Activated T-cell treated with anti-CD3 and anti-CD28 coated beads, Interleukin-2, amount 50 U/mL, for 24 hours (primary cell): Measurements from ENCODE around the gene TRPM8.
"Not testable (repeated sequence)": the region's sequence is repeated elsewhere in the genome, so short reads cannot be mapped to it uniquely, and the experiment has no call there.

Experiments
- DNase-seq: peaks from one replicate; pipeline ENCODE4 v3.0.0-alpha.2; 2020
- H3K27ac Mint-ChIP-seq: 2 replicates; pipeline ENCODE4 v1.8.0; 2020; ENCODE audit warnings: mild to moderate bottlenecking, mixed read lengths
- H3K27me3 Mint-ChIP-seq: 2 replicates; pipeline ENCODE4 v1.8.0; 2020; ENCODE audit warnings: mixed read lengths
- H3K36me3 Mint-ChIP-seq: 2 replicates; pipeline ENCODE4 v1.8.0; 2020; ENCODE audit warnings: low read depth, mixed read lengths
- H3K4me1 Mint-ChIP-seq: 2 replicates; pipeline ENCODE4 v1.8.0; 2020; ENCODE audit warnings: low read depth, mixed read lengths
- H3K4me3 Mint-ChIP-seq: 2 replicates; pipeline ENCODE4 v1.8.0; 2020; ENCODE audit warnings: mild to moderate bottlenecking, moderate library complexity, mixed read lengths
- H3K9me3 Mint-ChIP-seq: 2 replicates; pipeline ENCODE4 v1.8.0; 2020; ENCODE audit warnings: mixed read lengths

Gene TRPM8

GRCh38 chr2:233917116-233917515, at the start of gene TRPM8:
Gene TRPM8 (plus strand): TSS chr2:233917373. CDS start chr2:233926538, 9,165 bp downstream.
- H3K9me3 Mint-ChIP-seq = no peaks in the 10 kb centered on the region
- H3K4me3 Mint-ChIP-seq = no peak within 1 kb of the TSS
- peaks cover 38% of the 10 kb centered on the region for H3K27me3 Mint-ChIP-seq
- no peak within 1 kb of the TSS for H3K27ac Mint-ChIP-seq
- no peak for DNase-seq
- H3K4me1 Mint-ChIP-seq = peaks cover 9% of the 10 kb centered on the region
- H3K36me3 Mint-ChIP-seq = no peaks in the 10 kb centered on the region

GRCh38 chr2:233867993-233868532, 49.1 kb upstream of the TRPM8 start, which contains the start of gene MSL3B:
Gene MSL3B (minus strand): TSS chr2:233868386.
- Mint-ChIP-seq H3K27ac (peak within 1 kb of the TSS; percentile 81), H3K9me3 (peaks cover 14% of the 10 kb centered on the region), H3K4me3 (peak within 1 kb of the TSS; percentile 79), H3K36me3 (peaks cover 30% of the 10 kb centered on the region), H3K4me1 (peaks cover 16% of the 10 kb centered on the region), H3K27me3 (peaks cover 27% of the 10 kb centered on the region)
- DNase-seq = peak; percentile 75

GRCh38 chr2:233871432-233871831, 45.7 kb upstream of the TRPM8 start:
- Mint-ChIP-seq H3K36me3 (peaks cover 17% of the 10 kb centered on the region), H3K27ac (no peak overlapping the region), H3K4me1 (peaks cover 11% of the 10 kb centered on the region), H3K4me3 (no peak overlapping the region), H3K27me3 (peaks cover 48% of the 10 kb centered on the region), H3K9me3 (peaks cover 18% of the 10 kb centered on the region)
- DNase-seq = no peak

- not testable (repeated sequence) for H3K4me3 Mint-ChIP-seq, DNase-seq, H3K4me1 Mint-ChIP-seq, H3K27ac Mint-ChIP-seq
- Mint-ChIP-seq H3K36me3 (peaks cover 10% of the 10 kb centered on the region), H3K9me3 (peaks cover 19% of the 10 kb centered on the region), H3K27me3 (peaks cover 49% of the 10 kb centered on the region)
These were observed 45.0 kb upstream of the TRPM8 start for GRCh38 chr2:233872125-233872524.

- Mint-ChIP-seq H3K9me3 (peaks cover 28% of the 10 kb centered on the region), H3K4me3 (no peak overlapping the region), H3K4me1 (no peaks in the 10 kb centered on the region), H3K27me3 (peaks cover 41% of the 10 kb centered on the region), H3K27ac (no peak overlapping the region), H3K36me3 (no peaks in the 10 kb centered on the region)
- no peak for DNase-seq
These were observed 34.8 kb upstream of the TRPM8 start for GRCh38 chr2:233882353-233882752.

DNA sequence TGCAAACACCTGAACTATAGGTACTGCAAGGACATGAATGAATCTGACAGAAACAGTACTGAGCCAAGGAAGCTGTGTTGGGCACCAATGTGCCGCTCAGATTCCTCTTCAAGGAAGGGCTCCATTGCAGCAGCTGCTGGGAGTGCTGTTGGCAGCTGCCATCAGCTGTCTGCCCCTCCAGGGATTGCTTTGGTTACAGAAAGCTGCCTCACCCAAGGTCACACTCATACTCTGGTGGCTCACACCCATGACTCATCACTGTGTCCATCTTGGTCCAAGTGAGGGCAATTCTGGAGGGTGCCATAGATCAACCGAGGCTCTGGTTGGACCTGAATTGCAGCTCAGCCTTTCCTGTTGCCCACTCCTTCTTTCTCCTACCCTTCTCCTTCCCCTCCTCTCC, 24.4 kb upstream of the TRPM8 start:
- Mint-ChIP-seq H3K27me3 (peaks cover 31% of the 10 kb centered on the region), H3K4me1 (no peaks in the 10 kb centered on the region), H3K4me3 (no peak overlapping the region), H3K9me3 (no peaks in the 10 kb centered on the region), H3K27ac (no peak overlapping the region), H3K36me3 (no peaks in the 10 kb centered on the region)
- DNase-seq = no peak

DNA sequence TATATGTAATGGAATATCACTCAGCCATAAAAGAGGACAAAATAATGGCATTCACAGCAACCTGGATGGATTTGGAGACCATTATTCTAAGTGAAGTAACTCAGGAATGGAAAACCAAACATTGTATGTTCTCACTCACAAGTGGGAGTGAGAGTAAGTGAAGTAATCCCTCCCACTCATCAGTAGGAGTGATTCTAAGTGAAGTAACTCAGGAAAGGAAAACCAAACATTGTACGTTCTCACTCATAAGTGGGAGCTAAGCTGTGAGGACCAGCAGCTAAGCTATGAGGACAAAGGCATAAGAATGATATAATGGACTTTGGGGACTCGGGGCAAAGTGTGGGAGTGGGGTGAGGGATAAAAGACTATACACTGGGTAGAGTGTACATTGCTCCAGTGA, 20.9 kb upstream of the TRPM8 start:
- H3K4me1 Mint-ChIP-seq = peaks cover 15% of the 10 kb centered on the region

DNA sequence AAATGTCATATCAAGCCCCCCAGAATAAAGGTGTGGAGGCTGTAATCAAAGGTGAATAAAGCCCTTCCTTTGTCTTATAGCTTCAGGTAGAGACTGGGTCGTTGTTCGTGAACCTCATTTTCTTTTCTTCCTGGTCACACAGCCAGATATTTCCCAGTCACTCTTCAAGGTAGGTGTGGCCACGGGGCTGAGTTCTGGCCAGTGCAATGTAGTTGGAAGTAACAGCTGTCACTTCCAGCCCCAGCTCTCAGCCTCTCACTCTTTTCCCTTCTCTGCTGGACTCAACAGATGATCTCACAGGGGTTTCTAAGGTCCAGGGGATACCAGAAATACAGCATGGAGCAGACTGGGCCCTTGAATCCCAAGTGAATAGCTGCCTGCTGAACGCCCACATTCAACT, 15.8 kb upstream of the TRPM8 start:
- no peaks in the 10 kb centered on the region for H3K9me3 Mint-ChIP-seq
- H3K4me1 Mint-ChIP-seq = peaks cover 15% of the 10 kb centered on the region
- peaks cover 16% of the 10 kb centered on the region for H3K27me3 Mint-ChIP-seq
- no peak overlapping the region for H3K4me3 Mint-ChIP-seq
- DNase-seq = no peak
- no peak overlapping the region for H3K27ac Mint-ChIP-seq
- H3K36me3 Mint-ChIP-seq = no peaks in the 10 kb centered on the region

More for the DNA sequence above, 20.9 kb upstream of the TRPM8 start:
- DNase-seq, H3K27me3 Mint-ChIP-seq, H3K9me3 Mint-ChIP-seq, H3K27ac Mint-ChIP-seq, H3K4me3 Mint-ChIP-seq, H3K36me3 Mint-ChIP-seq: not testable (repeated sequence)

DNA sequence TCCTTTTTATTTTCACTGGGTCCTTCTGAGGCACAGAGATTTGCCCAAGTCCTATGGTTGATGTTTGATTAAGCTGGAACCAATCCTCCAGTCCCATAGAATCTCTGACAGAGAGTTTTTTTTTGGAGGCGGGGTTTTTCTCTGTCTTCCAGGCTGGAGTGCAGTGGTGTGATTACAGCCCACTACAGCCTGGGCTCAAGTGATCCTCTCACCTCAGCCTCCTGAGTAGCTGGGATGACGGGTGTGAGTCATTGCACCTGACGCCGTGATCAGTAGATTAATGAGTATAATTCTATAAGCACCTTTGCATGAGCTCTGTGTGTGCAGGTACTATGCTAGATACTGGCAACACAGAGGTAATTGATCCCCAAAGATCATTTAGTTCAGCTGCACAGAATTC, 15.3 kb upstream of the TRPM8 start:
- H3K36me3 Mint-ChIP-seq = no peaks in the 10 kb centered on the region
- peaks cover 17% of the 10 kb centered on the region for H3K27me3 Mint-ChIP-seq
- no peak overlapping the region for H3K4me3 Mint-ChIP-seq
- H3K27ac Mint-ChIP-seq = no peak overlapping the region
- DNase-seq = no peak
- H3K4me1 Mint-ChIP-seq = peaks cover 15% of the 10 kb centered on the region
- no peaks in the 10 kb centered on the region for H3K9me3 Mint-ChIP-seq

DNA sequence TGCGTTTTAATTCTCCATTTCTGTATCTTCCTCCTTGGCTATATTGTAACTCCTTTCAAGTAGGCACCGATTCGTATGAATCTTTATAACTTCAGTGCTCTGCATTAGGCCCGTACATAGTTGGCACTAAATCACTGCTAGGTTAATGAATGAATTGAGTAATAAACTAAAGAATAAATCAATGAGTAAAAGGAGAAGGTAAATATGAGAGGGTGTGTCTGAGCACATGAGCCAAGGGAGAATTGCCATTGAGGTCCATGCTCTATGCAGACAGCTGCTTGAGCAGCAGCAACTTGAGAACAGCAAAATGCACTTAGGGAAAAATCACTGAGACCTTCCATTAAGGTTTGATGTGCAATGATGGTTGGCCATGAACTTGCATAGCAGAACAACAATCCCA, 11.2 kb upstream of the TRPM8 start:
- no peak for DNase-seq
- H3K27me3 Mint-ChIP-seq = peaks cover 22% of the 10 kb centered on the region
- H3K27ac Mint-ChIP-seq = no peak overlapping the region
- H3K36me3 Mint-ChIP-seq = no peaks in the 10 kb centered on the region
- no peak overlapping the region for H3K4me3 Mint-ChIP-seq
- H3K9me3 Mint-ChIP-seq = no peaks in the 10 kb centered on the region
- H3K4me1 Mint-ChIP-seq = no peaks in the 10 kb centered on the region

- Mint-ChIP-seq H3K9me3 (no peaks in the 10 kb centered on the region), H3K27ac (no peak overlapping the region), H3K4me3 (no peak overlapping the region), H3K36me3 (no peaks in the 10 kb centered on the region), H3K4me1 (no peaks in the 10 kb centered on the region), H3K27me3 (peaks cover 29% of the 10 kb centered on the region)
- DNase-seq = no peak
These were observed 9.5 kb upstream of the TRPM8 start for GRCh38 chr2:233907627-233908026.

DNA sequence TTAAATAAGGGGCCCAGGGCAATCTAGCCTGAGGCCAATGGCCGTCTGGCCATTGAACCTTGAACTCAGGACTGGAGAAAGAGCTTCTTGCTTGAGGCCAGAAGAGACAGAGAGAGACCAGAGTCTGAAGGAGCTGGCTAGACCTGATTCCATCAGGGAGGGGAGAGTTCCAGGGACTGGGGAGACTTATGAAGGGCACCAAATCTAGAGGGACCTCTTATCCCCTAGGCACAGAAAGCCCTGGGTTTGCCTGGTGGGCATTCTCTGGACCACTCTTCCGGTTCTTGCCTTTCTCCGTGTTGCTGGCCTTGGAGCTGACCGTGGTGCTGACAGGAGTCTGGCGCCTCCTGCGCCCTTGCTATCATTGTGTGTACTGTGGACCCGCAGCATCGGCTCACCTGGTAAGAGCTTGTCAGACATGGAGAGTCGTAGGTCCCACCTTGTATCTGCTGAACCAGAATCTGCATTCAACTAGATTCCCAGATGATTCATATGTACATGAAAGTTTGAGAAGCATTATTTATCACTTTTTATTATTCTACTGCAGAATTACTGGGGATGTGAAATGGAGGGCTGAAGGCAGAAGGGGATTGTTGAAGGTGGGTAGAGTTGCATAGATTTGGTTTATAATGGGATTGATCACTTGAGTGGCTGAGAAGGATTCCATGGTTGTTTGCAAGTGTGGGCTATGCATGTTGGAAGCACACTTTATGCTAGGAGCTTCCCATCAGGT, 4.3 kb upstream of the TRPM8 start:
- peaks cover 28% of the 10 kb centered on the region for H3K27me3 Mint-ChIP-seq
- H3K27ac Mint-ChIP-seq = no peak overlapping the region
- no peak for DNase-seq
- H3K4me3 Mint-ChIP-seq = no peak overlapping the region
- H3K4me1 Mint-ChIP-seq = no peaks in the 10 kb centered on the region
- H3K9me3 Mint-ChIP-seq = no peaks in the 10 kb centered on the region
- H3K36me3 Mint-ChIP-seq = no peaks in the 10 kb centered on the region

DNA sequence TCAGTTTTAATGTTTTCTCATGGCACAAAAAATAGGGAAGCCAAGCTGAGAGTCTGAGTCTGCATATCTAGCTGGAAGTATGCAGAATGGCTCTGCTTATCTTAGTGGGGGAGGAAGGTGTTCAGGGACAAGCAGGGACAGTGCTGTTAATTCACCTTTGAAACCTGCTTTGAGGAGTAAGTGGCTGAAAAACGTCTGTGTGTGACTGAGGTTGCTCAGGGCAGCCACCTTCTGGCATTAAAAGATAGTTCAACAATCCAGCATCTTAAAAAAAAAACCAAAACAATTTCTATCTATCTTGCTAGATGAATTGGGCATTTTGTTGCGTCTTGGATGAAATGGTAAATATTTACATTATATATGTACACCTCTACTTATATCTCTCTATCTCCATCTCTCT, 2.0 kb upstream of the TRPM8 start:
- Mint-ChIP-seq H3K4me3 (no peak overlapping the region), H3K4me1 (peaks cover 6% of the 10 kb centered on the region), H3K36me3 (no peaks in the 10 kb centered on the region), H3K27ac (no peak overlapping the region), H3K9me3 (no peaks in the 10 kb centered on the region), H3K27me3 (peaks cover 38% of the 10 kb centered on the region)
- no peak for DNase-seq

DNA sequence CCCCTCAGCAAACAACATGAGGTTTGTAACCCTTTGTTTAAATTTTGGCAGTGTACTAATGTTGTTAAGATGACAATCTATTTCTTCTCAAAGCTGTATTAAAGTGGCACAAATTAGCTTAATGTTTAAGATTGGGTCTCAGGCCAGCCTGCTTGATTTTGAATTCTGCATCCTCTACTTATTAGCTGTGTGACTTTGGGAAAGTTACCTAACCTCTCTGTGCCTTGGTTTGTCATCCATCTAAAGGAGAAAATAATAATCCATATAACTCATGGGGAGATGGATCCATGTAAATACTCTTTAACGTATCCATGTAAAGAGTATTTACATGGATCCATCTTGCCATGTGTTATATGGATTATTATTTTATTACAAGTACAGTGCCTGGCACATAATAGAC, 2.1 kb downstream of the TRPM8 start:
- no peaks in the 10 kb centered on the region for H3K36me3 Mint-ChIP-seq
- H3K27me3 Mint-ChIP-seq = peaks cover 34% of the 10 kb centered on the region
- H3K9me3 Mint-ChIP-seq = no peaks in the 10 kb centered on the region
- DNase-seq = no peak
- peaks cover 9% of the 10 kb centered on the region for H3K4me1 Mint-ChIP-seq
- no peak overlapping the region for H3K27ac Mint-ChIP-seq
- no peak overlapping the region for H3K4me3 Mint-ChIP-seq

GRCh38 chr2:233919938-233920337, 2.8 kb downstream of the TRPM8 start:
- no peaks in the 10 kb centered on the region for H3K36me3 Mint-ChIP-seq
- H3K27ac Mint-ChIP-seq = no peak overlapping the region
- H3K27me3 Mint-ChIP-seq = peaks cover 35% of the 10 kb centered on the region
- peaks cover 9% of the 10 kb centered on the region for H3K4me1 Mint-ChIP-seq
- no peaks in the 10 kb centered on the region for H3K9me3 Mint-ChIP-seq
- DNase-seq = no peak
- no peak overlapping the region for H3K4me3 Mint-ChIP-seq
